Neutrophil (primary cell): ENCODE measurements around the gene DAB1.

Experiments
- H3K27ac ChIP-seq: fragments of 200-600 bp; sonication (generic); 2 replicates; pipeline ENCODE4 v1.5.1; 2016; ENCODE audit warnings: mild to moderate bottlenecking, moderate library complexity
- H3K27me3 ChIP-seq: fragments of 200-600 bp; sonication (generic); 2 replicates; pipeline ENCODE4 v1.6.0; 2016; ENCODE audit warnings: mild to moderate bottlenecking
- H3K36me3 ChIP-seq: fragments of 200-600 bp; sonication (generic); 2 replicates; pipeline ENCODE4 v1.5.1; 2017
- H3K4me1 ChIP-seq, 2 experiments: fragments of 200-600 bp in 1 of 2; sonication (generic) in 1 of 2; 1 replicate in 1 of 2; 2 replicates in 1 of 2; pipeline versions ENCODE4 v1.5.1 to v1.6.1; 2013 to 2016; ENCODE audit warnings: low read depth in 1 of 2, low read length in 1 of 2, mild to moderate bottlenecking in 1 of 2, moderate library complexity in 1 of 2; ENCODE audit not compliant: control insufficient read depth in 1 of 2, insufficient read depth in 1 of 2
- H3K4me3 ChIP-seq, 2 experiments: fragments of 200-600 bp in 1 of 2; sonication (generic) in 1 of 2; 1 replicate in 1 of 2; 2 replicates in 1 of 2; pipeline ENCODE4 v1.5.1; 2013 to 2016; ENCODE audit warnings: low read depth in 1 of 2, low read length in 1 of 2, mild to moderate bottlenecking in 1 of 2, moderate library complexity in 1 of 2
- H3K9me3 ChIP-seq: fragments of 200-600 bp; sonication (generic); 2 replicates; pipeline ENCODE4 v1.5.1; 2016
- CTCF ChIP-seq: fragments of 200-600 bp; sonication (generic); IDR thresholded peaks from 2 replicates; pipeline ENCODE4 v1.5.1; 2016; ENCODE audit warnings: antibody characterized with exemption

DAB1 gene

DNA sequence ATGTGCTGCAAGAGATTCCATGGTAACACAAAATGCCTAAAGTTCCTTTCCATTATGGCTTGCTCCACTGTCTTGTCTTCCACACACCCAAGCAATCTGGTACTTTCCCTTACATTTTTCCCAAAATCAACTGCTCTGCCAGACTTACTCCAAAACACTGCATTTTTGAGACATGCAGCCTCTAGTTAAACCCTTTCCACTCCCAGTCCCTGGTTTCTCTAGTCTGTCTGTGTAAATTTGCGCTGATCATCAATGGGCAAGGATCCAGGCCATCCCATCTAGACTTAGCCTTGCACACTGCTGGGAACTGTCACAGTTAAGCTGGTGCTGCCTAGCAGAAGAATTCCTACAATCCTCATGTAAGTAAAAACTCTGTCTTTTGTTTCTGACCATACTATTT lies 47.8 kb downstream of the DAB1 start:
- TF ChIP-seq CTCF, result no peak
- H3K36me3 ChIP-seq, result no peaks in the 10 kb centered on the region
- H3K27me3 ChIP-seq, result no peaks in the 10 kb centered on the region
- no peaks in the 10 kb centered on the region for H3K9me3 ChIP-seq
- no peaks in the 10 kb centered on the region for H3K4me1 ChIP-seq
- H3K27ac ChIP-seq, result no peak overlapping the region
- no peak overlapping the region for H3K4me3 ChIP-seq

DNA sequence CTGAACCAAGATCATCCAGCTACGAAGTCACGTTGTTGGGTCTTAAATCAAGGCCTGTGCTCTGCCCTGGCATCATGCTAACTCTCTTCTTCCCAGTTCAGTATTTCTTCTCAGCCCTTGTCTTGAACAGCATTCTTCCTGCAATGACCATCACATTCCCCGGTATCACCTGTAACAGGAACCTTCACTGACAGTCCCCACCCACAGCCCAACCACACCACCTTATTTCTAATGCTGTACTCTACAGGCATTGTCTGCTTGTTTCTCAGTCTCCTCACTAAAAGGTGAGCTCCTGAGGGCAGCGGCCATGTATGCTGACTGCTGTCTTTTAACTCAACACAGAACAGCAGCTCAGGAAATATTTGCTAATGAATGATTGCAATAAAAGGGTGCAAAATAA lies 54.0 kb downstream of the DAB1 start:
- Histone ChIP-seq H3K27ac (no peak overlapping the region), H3K36me3 (no peaks in the 10 kb centered on the region), H3K27me3 (no peaks in the 10 kb centered on the region), H3K4me3 (no peak overlapping the region), H3K4me1 (no peaks in the 10 kb centered on the region), H3K9me3 (peaks cover 8% of the 10 kb centered on the region)
- no peak for TF ChIP-seq CTCF

- TF ChIP-seq CTCF, result no peak
- Histone ChIP-seq H3K27me3 (no peaks in the 10 kb centered on the region), H3K4me1 (no peaks in the 10 kb centered on the region), H3K27ac (no peak overlapping the region), H3K36me3 (no peaks in the 10 kb centered on the region), H3K4me3 (no peak overlapping the region), H3K9me3 (peaks cover 8% of the 10 kb centered on the region)
Observed at GRCh38 chr1:57367945-57368344, 55.9 kb downstream of the DAB1 start.

GRCh38 chr1:57363643-57364042 lies 60.2 kb downstream of the DAB1 start:
- no peak for TF ChIP-seq CTCF
- Histone ChIP-seq H3K27ac (no peak overlapping the region), H3K9me3 (peaks cover 8% of the 10 kb centered on the region), H3K4me3 (no peak overlapping the region), H3K36me3 (no peaks in the 10 kb centered on the region), H3K27me3 (no peaks in the 10 kb centered on the region), H3K4me1 (no peaks in the 10 kb centered on the region)

DNA sequence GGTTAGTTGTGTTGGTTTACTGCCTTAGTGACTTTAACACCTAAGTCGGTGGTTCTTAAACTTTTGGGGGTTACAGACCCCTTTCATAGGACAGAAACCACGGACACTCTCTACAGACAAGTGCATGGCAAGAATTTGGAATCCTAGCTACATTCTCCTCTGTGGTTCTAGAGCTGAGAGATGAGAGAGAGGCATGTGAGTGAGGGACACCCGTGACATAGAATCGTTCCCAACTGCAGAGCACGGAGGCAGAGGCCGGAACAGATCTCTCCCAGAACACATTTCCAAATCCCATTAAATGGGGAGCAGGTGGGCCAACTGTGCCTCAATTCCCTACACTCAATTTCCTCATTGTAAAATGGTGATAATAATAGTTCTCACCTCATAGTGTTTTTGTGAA lies 60.7 kb downstream of the DAB1 start:
- Histone ChIP-seq H3K27ac (no peak overlapping the region), H3K4me3 (no peak overlapping the region), H3K27me3 (no peaks in the 10 kb centered on the region), H3K4me1 (no peaks in the 10 kb centered on the region), H3K36me3 (no peaks in the 10 kb centered on the region), H3K9me3 (peaks cover 8% of the 10 kb centered on the region)
- no peak for TF ChIP-seq CTCF

- Histone ChIP-seq H3K27ac (no peak overlapping the region), H3K27me3 (no peaks in the 10 kb centered on the region), H3K36me3 (no peaks in the 10 kb centered on the region), H3K4me1 (no peaks in the 10 kb centered on the region), H3K4me3 (no peak overlapping the region), H3K9me3 (peaks cover 2% of the 10 kb centered on the region)
- TF ChIP-seq CTCF, result no peak
Observed at GRCh38 chr1:57362480-57362879, 61.4 kb downstream of the DAB1 start.
